Stimulated activated CD4-positive, alpha-beta T cell treated with anti-CD3 and anti-CD28 coated beads, TNF-alpha, amount 100 ng/mL, for 1 hour (primary cell): ENCODE measurements around the gene SENP3.

Experiments used
- DNase-seq, 3 donors: peaks; one replicate each; pipeline ENCODE4 v3.0.0-alpha.2; 2020; ENCODE audit warnings: low read depth in 3 of 3, low spot score in 1 of 3

SENP3 gene

GRCh38 chr17:7561589-7562207, at the start of gene SENP3:
TSS of gene SENP3 (plus strand) at chr17:7561919. CDS start at chr17:7563077, 1,158 bp downstream.
- peak; percentile 79 to 87 (median 82) for DNase-seq

GRCh38 chr17:7512105-7512504, 49.6 kb upstream of the SENP3 start:
- DNase-seq = no peak

DNA sequence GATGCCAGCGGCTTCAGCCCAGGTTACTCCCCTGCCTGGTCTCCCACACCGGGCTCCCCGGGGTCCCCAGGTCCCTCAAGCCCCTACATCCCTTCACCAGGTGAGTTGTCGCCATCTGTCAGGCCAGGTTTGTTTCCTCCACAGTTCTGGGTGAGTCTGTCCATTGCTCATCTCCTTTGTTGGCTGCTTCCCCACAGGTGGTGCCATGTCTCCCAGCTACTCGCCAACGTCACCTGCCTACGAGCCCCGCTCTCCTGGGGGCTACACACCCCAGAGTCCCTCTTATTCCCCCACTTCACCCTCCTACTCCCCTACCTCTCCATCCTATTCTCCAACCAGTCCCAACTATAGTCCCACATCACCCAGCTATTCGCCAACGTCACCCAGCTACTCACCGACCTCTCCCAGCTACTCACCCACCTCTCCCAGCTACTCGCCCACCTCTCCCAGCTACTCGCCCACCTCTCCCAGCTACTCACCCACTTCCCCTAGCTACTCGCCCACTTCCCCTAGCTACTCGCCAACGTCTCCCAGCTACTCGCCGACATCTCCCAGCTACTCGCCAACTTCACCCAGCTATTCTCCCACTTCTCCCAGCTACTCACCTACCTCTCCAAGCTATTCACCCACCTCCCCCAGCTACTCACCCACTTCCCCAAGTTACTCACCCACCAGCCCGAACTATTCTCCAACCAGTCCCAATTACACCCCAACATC, 48.7 kb upstream of the SENP3 start:
- no peak for DNase-seq

- DNase-seq = no peak
Measured at GRCh38 chr17:7513850-7514419, 47.8 kb upstream of the SENP3 start.

DNA sequence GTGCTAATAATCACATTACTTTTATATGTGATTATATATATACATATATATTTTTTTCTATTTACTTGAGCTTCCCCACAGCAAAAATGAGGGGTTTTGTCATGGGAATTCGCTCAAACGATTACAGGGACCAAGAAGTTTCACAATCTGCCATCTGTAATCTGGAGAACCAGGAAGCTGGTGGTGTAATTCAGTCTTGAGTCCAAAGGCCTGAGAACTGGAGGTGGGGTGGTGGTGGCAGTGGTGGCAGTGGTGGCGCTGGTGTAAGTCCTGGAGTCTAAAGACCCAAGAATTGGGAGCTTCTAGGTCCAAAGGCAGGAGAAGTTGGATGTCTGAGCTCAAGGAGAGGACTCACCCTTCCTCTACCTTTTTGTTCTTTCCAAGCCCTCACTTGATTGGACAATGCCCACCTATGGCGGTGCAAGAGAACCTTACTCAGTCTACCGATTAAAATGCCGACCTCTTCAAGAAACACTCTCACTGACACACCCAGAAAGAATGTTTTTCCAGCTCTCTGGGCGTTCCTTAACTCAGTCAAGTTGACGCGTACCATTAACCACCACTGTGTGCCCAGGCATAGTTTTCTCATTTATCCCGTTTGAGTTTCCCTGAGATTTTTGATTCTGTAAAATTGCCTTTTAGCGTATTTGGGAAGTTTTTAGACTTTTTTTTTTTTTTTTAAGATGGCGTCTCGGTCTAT, 45.7 kb upstream of the SENP3 start:
- no peak for DNase-seq

DNA sequence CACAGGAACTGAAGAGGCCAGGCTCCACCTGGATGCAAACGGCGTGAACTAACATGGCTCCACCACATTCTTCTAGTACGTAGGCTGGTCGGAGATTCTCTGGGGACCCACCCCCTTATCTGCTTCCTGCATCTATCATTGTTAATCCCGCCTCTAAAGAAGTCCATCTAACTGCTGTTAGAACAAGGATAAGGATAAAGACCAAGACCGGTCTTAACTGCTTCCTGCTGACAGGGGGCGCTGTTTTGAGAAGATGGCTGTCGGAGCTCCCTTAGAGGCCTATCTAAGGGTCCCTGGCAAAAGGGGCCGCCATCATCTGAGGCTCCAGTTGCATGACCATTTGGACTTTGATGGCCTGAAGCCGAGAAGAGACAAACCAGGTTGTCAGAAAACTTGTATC, 38.7 kb upstream of the SENP3 start:
- DNase-seq = peak in 1 of 3 donors; percentile 21

DNA sequence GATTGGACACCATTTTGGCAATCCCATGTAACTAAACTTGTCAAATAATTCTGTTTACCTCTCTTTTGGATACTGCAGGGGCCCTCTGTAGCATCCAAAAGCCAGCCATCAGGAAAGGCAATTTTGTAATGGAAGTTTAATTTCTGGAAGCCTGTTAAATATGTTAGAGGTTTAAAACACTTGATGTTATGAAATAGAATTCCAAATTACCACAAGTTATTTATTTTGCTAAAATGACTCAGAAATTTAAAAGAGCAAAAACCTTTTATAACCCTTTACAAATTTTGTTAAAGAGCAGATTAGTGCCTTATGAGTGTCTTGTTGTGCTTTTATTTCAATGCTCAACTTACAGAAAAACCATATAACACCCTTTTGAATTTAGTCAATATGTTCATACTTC, 32.9 kb upstream of the SENP3 start:
- DNase-seq = no peak

- no peak for DNase-seq
Measured at GRCh38 chr17:7530023-7530900, 31.5 kb upstream of the SENP3 start.

- no peak for DNase-seq
Measured at GRCh38 chr17:7538050-7538449, 23.7 kb upstream of the SENP3 start.

- no peak for DNase-seq
Measured at GRCh38 chr17:7538891-7539545, 22.7 kb upstream of the SENP3 start.

DNA sequence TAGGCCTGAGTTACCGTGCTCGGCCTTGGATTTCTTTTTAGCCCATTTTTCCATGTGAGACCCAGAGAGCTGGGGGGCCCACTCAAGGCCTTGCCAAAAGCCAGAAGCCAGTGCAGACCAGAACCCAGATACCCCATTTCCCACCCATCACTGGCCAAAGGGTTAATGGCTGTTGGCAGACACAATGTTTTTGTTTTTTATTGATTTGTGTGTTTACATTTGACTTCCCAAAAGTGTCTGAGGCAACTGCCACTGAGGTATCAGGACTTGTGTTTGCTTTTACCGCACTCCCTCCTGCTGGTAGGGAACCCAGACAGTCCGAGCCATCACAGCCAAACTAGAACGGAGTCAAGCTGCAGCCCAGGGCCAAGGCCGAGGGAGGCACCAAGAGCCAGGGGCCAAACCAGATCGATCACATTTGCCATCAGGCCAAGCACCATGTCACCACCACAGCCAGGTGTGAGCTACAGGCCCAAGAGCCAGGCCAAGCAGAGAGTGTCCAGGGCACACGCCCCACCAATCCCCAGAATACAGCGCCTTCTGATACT, 20.6 kb upstream of the SENP3 start:
- no peak for DNase-seq

- DNase-seq = no peak
Measured at GRCh38 chr17:7544911-7545310, 16.8 kb upstream of the SENP3 start.

DNA sequence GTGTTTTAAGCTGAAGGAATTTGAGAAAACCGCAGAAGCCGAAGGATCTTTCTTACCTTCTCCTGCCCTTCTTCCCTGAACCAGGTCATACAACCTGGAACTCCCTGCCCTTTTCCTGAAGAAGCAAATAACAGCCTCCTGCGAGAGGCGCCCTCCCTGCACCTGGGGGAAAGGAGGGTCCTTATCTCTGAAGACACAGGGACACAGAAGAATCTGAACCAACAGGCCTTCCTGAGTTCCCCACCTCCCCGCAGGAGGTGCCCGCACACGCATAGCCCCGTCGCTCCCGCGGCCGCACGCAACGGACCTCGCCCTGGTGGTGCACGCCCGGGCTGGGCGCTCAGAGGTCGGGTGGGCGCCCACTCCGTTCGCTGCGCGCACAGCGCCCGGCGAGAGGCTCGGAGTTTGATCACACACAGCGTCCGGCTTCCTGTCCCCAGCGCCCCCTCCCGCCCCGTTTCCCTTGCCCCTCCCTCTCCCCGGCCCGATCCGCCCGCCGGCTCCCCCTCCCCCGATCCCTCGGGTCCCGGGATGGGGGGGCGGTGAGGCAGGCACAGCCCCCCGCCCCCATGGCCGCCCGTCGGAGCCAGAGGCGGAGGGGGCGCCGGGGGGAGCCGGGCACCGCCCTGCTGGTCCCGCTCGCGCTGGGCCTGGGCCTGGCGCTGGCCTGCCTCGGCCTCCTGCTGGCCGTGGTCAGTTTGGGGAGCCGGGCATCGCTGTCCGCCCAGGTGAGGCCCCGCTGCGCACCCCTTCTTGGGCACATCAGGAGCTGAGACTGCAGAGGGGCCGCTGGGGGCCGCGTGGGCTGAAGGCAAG, 12.9 kb upstream of the SENP3 start, which contains the start of gene TNFSF12:
Gene TNFSF12 (plus strand): TSS at position 474 of the 816 bp plus-strand sequence. CDS start 96 bp downstream, at position 570.
- peak in 1 of 3 donors; percentile 27 for DNase-seq

- DNase-seq = no peak
Measured at GRCh38 chr17:7549401-7550055, 12.2 kb upstream of the SENP3 start.

GRCh38 chr17:7550344-7550743, 11.4 kb upstream of the SENP3 start:
- DNase-seq = no peak

DNA sequence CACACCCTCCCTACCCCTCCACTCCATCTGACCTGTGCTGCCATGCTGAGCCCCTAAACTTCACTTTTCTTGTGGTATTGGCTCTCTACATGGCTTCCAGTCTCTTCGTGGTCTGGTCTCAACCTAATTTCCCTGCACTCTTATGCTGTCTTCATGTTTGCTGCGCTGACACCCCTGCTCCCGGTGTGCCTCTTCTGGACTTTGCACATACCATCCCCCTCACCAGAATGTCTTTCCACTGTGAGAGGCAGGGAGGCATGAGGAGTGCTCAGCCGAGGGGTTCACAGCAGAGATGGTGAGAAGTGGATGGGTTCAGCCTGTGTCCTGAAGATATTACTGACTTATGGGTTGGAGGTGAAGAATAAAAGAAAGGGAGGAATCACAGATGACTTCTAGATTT, 10.3 kb upstream of the SENP3 start:
- DNase-seq = no peak

GRCh38 chr17:7552621-7553051, 9.1 kb upstream of the SENP3 start:
- no peak for DNase-seq

DNA sequence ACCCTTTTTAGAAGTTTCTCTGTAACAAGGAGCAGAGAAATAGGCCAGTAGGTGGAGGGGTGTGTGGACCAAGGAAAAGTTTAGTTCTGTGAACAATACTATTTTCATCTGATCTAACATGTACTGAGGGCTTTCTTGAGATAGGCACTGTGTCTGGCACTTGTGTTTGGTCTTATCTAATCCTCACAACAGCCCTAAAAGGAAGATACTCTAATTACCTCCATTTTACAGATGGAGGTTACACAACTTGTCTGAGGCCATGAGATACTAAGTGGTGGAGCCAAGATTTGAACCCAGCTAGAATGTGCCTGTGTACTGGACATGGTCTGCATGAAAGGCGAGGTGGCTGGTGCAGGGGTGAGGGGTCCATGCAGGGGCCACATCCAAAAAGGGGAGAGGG, 8.4 kb upstream of the SENP3 start:
- no peak for DNase-seq
